Stimulated activated CD8-positive, alpha-beta memory T cell treated with anti-CD3 and anti-CD28 coated beads, Interleukin-7, amount 100 ng/mL, for 4 hours (primary cell): ENCODE results near the gene ULBP1.
"Not testable (repeated sequence)": the region's sequence is repeated elsewhere in the genome, so short reads cannot be mapped to it uniquely, and the experiment has no call there.

Experiments used
- DNase-seq, 2 donors: peaks; one replicate each; pipeline ENCODE4 v3.0.0-alpha.2; 2020; ENCODE audit warnings: low read depth in 2 of 2

The ULBP1 gene

GRCh38 chr6:149975400-149975799 is 11.7 kb downstream of the ULBP1 start:
- no peak for DNase-seq

GRCh38 chr6:149977221-149977620 is 13.5 kb downstream of the ULBP1 start:
- no peak for DNase-seq

- no peak for DNase-seq
These were observed 14.9 kb downstream of the ULBP1 start for GRCh38 chr6:149978610-149979009.

GRCh38 chr6:149979293-149979692 is 15.6 kb downstream of the ULBP1 start:
- no peak for DNase-seq

- DNase-seq = no peak
These were observed 19.4 kb downstream of the ULBP1 start for GRCh38 chr6:149983145-149983544.

- no peak for DNase-seq
These were observed 21.0 kb downstream of the ULBP1 start for GRCh38 chr6:149984773-149985172.

GRCh38 chr6:149985481-149985937 is 21.8 kb downstream of the ULBP1 start:
- no peak for DNase-seq

- DNase-seq = no peak
These were observed 23.9 kb downstream of the ULBP1 start for GRCh38 chr6:149987602-149988107.

- DNase-seq = no peak
These were observed 25.0 kb downstream of the ULBP1 start for GRCh38 chr6:149988550-149989346.

- DNase-seq = no peak
These were observed 26.5 kb downstream of the ULBP1 start for GRCh38 chr6:149990212-149990660.

GRCh38 chr6:149990661-149991471 is 27.1 kb downstream of the ULBP1 start:
- no peak for DNase-seq

GRCh38 chr6:149991472-149991795 is 27.7 kb downstream of the ULBP1 start:
- not testable (repeated sequence) for DNase-seq

GRCh38 chr6:149991838-149992237 is 28.1 kb downstream of the ULBP1 start:
- DNase-seq = no peak

- no peak for DNase-seq
These were observed 31.6 kb downstream of the ULBP1 start for GRCh38 chr6:149995235-149995750.

- no peak for DNase-seq
These were observed 32.2 kb downstream of the ULBP1 start for GRCh38 chr6:149995971-149996370.

- DNase-seq = no peak
These were observed 35.9 kb downstream of the ULBP1 start for GRCh38 chr6:149999636-150000035.

- no peak for DNase-seq
These were observed 37.7 kb downstream of the ULBP1 start for GRCh38 chr6:150001295-150002008.

- no peak for DNase-seq
These were observed 39.0 kb downstream of the ULBP1 start for GRCh38 chr6:150002710-150003109.

GRCh38 chr6:150003599-150003998 is 39.9 kb downstream of the ULBP1 start:
- not testable (repeated sequence) for DNase-seq

- DNase-seq = no peak
These were observed 40.5 kb downstream of the ULBP1 start for GRCh38 chr6:150004101-150004782.
